ENCODE measurements around the gene TAPT1. TPM values are rescaled to one million over a fixed set of nuclear protein-coding genes. Genes with fewer than 3 reads are reported as not detected.

Gene TAPT1
- total and polyA plus RNA-seq, 2 donors (not counting 3 experiments of a cell fraction or from before 2014, with no cell fraction given) = 6.9 to 17.5 TPM

DNA sequence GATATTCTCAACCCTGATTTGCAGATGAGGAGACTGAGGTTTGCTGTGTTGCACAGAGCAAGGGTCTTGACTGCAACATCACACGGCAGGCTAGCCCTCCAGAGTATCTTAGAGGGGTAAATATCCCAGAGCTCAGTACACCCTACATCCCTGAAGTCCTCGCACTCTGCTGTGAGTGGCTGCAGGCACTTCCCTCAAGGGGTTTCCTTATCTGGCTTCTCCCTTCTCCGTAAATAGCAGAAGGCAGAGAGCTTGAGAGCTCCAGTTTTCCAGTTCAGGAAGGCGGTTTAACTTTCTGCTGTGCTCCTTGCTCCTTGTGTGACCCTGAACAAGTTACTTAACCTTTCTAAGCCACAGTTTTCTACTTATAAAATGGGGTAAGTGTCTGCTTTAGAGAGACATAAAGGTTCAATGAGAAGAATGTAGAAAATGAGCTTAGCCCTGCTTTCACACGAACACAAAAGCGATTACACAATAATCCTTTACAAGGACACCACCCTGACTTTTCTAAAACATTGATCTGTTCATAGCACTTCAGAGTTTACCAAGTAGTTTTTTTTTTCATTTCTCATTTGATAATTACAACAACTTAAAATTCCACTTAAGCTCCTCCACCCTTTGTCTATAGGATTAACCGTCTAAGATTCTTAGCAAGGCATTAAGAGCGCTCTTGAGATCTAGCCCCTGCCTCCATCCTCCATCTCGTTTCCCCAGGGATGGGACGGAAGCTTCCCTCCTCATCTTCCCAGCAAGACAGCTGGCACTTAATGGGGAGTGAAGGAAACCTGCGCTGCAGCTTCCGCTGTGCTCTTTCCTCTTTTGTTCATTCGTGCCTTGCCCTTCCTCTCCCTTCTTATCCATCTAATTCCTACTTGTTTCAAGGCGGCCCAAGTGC, 68.4 kb downstream of the TAPT1 start:
- BruUV-seq (replicated peaks) = no TSS peak
- no peaks in the 10 kb centered on the region for H3K79me2 ChIP-seq (ENCODE audit: control insufficient read depth, insufficient read depth, low read length)
- ChIA-PET CTCF (interaction anchor here (0.9 to 1.7 kb wide), 5 partner anchors 11 to 48 kb away, joined by 3 to 9 read pairs (median 4); no protein-coding TSS in a partner anchor), POLR2A (no interaction called here)
- peaks cover 20% of the 10 kb centered on the region for H3K4me1 ChIP-seq (ENCODE audit: control insufficient read depth, extremely low read depth, insufficient read depth, low read length)
- H3K9me3 ChIP-seq (replicated peaks; ENCODE audit: control insufficient read depth, insufficient read depth, low read length) = no peaks in the 10 kb centered on the region
- H3K36me3 ChIP-seq (ENCODE audit: control insufficient read depth in 2 of 2, extremely low read depth in 1 of 2, insufficient read depth in 2 of 2, low read length in 2 of 2) = no peaks in the 10 kb centered on the region
- H2AFZ ChIP-seq (ENCODE audit: low read depth, low read length) = no peak overlapping the region
- no peak overlapping the region for H3K4me2 ChIP-seq (ENCODE audit: insufficient read depth, low read length)
- no peak for DNase-seq (ENCODE audit: low read depth, low spot score)
- TF ChIP-seq GATA2 (IDR thresholded peaks at IDR 0.05; ENCODE audit: insufficient read depth, insufficient read length, low read depth, low read length) (no peak), POLR2AphosphoS5 (IDR thresholded peaks at IDR 0.05; ENCODE audit: insufficient read depth, low read depth, low read length) (no peak), FOS (IDR thresholded peaks at IDR 0.05; ENCODE audit: borderline replicate concordance, insufficient read depth, low read length) (no peak), EZH2 (IDR thresholded peaks at IDR 0.05; ENCODE audit: borderline replicate concordance, low read depth, low read length, severe bottlenecking) (no peak), POLR2A (IDR thresholded peaks at IDR 0.05; ENCODE audit: low read depth, low read length) (no peak), JUN (IDR thresholded peaks at IDR 0.05; ENCODE audit: borderline replicate concordance, insufficient read depth, insufficient read length, low read depth) (no peak), MYC (IDR thresholded peaks at IDR 0.05; ENCODE audit: low read depth, low read length) (no peak)
- TF ChIP-seq, protein P1, sequence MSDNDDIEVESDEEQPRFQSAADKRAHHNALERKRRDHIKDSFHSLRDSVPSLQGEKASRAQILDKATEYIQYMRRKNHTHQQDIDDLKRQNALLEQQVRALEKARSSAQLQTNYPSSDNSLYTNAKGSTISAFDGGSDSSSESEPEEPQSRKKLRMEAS (IDR thresholded peaks at IDR 0.05; ENCODE audit: insufficient read depth, insufficient read length) = no peak
- H3K4me3 ChIP-seq (replicated peaks in 1 of 3; ENCODE audit: insufficient read depth in 1 of 3, low read depth in 1 of 3, low read length in 3 of 3) = no peak overlapping the region
- H3K27ac ChIP-seq (ENCODE audit: insufficient read depth, low read depth, low read length) = no peak overlapping the region
- FAIRE-seq = no peak
- dilution Hi-C loops (cut with MboI; ENCODE audit: extremely low pct_ligation_motif_present, low sequenced_read_pairs) (no loop called here), intact Hi-C loops (cut with micrococcal nuclease) (no loop called here)
- H3K9me1 ChIP-seq (replicated peaks; ENCODE audit: control insufficient read depth, extremely low read depth, insufficient read depth, low read length) = no peaks in the 10 kb centered on the region
- no peak overlapping the region for H3K9ac ChIP-seq (replicated peaks; ENCODE audit: extremely low read depth, insufficient read depth, low read length)
- no peaks in the 10 kb centered on the region for H4K20me1 ChIP-seq (replicated peaks; ENCODE audit: control insufficient read depth, extremely low read depth, insufficient read depth, low read length)
- no peaks in the 10 kb centered on the region for H3K27me3 ChIP-seq (ENCODE audit: control insufficient read depth in 2 of 2, insufficient read depth in 2 of 2, low read length in 2 of 2)
